ENCODE results near the gene AGBL1.

AGBL1 gene

GRCh38 chr15:86540840-86541467 is 461.3 kb downstream of the AGBL1 start:
- no peak for DNase-seq

GRCh38 chr15:86541540-86541939 is 461.9 kb downstream of the AGBL1 start:
- DNase-seq = no peak

GRCh38 chr15:86550075-86550474 is 470.4 kb downstream of the AGBL1 start:
- DNase-seq = no peak

- no peak for DNase-seq
These were observed 473.4 kb downstream of the AGBL1 start for GRCh38 chr15:86553108-86553507.

GRCh38 chr15:86555098-86555497 is 475.4 kb downstream of the AGBL1 start:
- DNase-seq = no peak

GRCh38 chr15:86555939-86556338 is 476.3 kb downstream of the AGBL1 start:
- no peak for DNase-seq

- no peak for DNase-seq
These were observed 476.8 kb downstream of the AGBL1 start for GRCh38 chr15:86556396-86557017.

- no peak for DNase-seq
These were observed 477.4 kb downstream of the AGBL1 start for GRCh38 chr15:86557018-86557550.

- DNase-seq = no peak
These were observed 478.6 kb downstream of the AGBL1 start for GRCh38 chr15:86558252-86558651.

GRCh38 chr15:86558686-86559085 is 479.0 kb downstream of the AGBL1 start:
- no peak for DNase-seq

- no peak for DNase-seq
These were observed 488.7 kb downstream of the AGBL1 start for GRCh38 chr15:86568378-86568777.

GRCh38 chr15:86570738-86571137 is 491.1 kb downstream of the AGBL1 start:
- no peak for DNase-seq

- no peak for DNase-seq
These were observed 492.2 kb downstream of the AGBL1 start for GRCh38 chr15:86571873-86572272.

- DNase-seq = no peak
These were observed 492.7 kb downstream of the AGBL1 start for GRCh38 chr15:86572368-86572841.

- no peak for DNase-seq
These were observed 493.8 kb downstream of the AGBL1 start for GRCh38 chr15:86573476-86573875.

- no peak for DNase-seq
These were observed 508.7 kb downstream of the AGBL1 start for GRCh38 chr15:86588413-86588812.

GRCh38 chr15:86590461-86590860 is 510.8 kb downstream of the AGBL1 start:
- DNase-seq = no peak

GRCh38 chr15:86591158-86591557 is 511.5 kb downstream of the AGBL1 start:
- no peak for DNase-seq

- no peak for DNase-seq
These were observed 512.5 kb downstream of the AGBL1 start for GRCh38 chr15:86591994-86592735.

- DNase-seq = no peak
These were observed 516.1 kb downstream of the AGBL1 start for GRCh38 chr15:86595741-86596140.

GRCh38 chr15:86603466-86603865 is 523.8 kb downstream of the AGBL1 start:
- DNase-seq = no peak

GRCh38 chr15:86608461-86609205 is 529.0 kb downstream of the AGBL1 start:
- DNase-seq = no peak

- no peak for DNase-seq
These were observed 529.6 kb downstream of the AGBL1 start for GRCh38 chr15:86609275-86609674.

All from activated CD4-positive, alpha-beta T cell treated with anti-CD3 and anti-CD28 coated beads for 1 hour (primary cell).